ACHN (cell line): ENCODE results near the gene LCE3E.

ENCODE experiments used
- DNase-seq: peaks from one replicate; pipeline ENCODE4 v3.0.0-alpha.2; 2015
- in situ Hi-C: cut with HindIII; loops from 2 replicates; pipeline ENCODE4 v1.10.0; 2017; ENCODE audit warnings: low sequenced_read_pairs, low pct_ligation_motif_present, low pct_unique_long_range_greater_than_20kb

LCE3E gene

GRCh38 chr1:152520561-152521090 is 46.0 kb downstream of the LCE3E start:
- in situ Hi-C loops = no loop called here
- no peak for DNase-seq

DNA sequence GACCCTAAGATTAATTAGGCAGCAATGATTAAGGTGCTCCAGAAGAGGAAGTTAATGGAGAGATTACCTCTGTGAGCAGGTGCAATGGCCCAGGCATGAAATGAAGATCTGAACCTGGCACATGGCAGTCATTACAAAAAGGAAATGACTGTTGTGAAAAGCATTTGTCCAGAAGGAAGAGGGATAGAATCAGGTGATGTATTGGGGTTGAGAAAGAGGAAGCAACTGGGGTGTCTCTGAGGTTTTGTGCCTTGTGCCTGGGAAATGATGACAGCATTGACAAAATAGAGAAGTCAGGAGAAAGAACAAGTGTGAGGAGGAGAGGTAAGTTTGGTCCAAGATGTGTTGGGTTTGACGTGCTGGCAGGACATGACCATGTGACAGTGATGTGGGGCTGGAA is 46.7 kb downstream of the LCE3E start:
- DNase-seq = no peak
- in situ Hi-C loops = no loop called here

- in situ Hi-C loops = no loop called here
- DNase-seq = no peak
These were observed 49.3 kb downstream of the LCE3E start for GRCh38 chr1:152517237-152517811.

GRCh38 chr1:152516082-152516481 is 50.5 kb downstream of the LCE3E start:
- DNase-seq = no peak
- in situ Hi-C loops = no loop called here
